NB4 (cell line): ENCODE results near the gene SLAIN2.

Experiments used
- CTCF ChIP-seq: IDR thresholded peaks from one replicate; pipeline ENCODE4 v1.5.1; 2012; ENCODE audit warnings: low read depth, low read length
- MAX ChIP-seq: IDR thresholded peaks from 2 replicates; pipeline ENCODE4 v1.6.1; 2011; ENCODE audit warnings: low read depth, low read length
- POLR2A ChIP-seq: IDR thresholded peaks from 2 replicates; pipeline ENCODE4 v1.6.1; 2011; ENCODE audit warnings: mild to moderate bottlenecking; ENCODE audit not compliant: insufficient read length; ENCODE audit errors: extremely low read depth

- TF ChIP-seq POLR2A = no peak
- no peak for TF ChIP-seq CTCF
- TF ChIP-seq MAX = no peak
Measured at GRCh38 chr4:48341776-48342605, 662 bp downstream of the SLAIN2 start.
